Large intestine (tissue), 3 donors: ENCODE measurements around the gene EVL. TPM values are rescaled to one million over a fixed set of nuclear protein-coding genes. Genes with fewer than 3 reads are reported as not detected.
A peak's percentile ranks its signal among the peaks of the same experiment; 100 is the strongest.

Experiments
- DNase-seq, 2 donors: peaks; one replicate each; pipeline versions ENCODE4 v3.0.0 to v3.0.0-alpha.2; 2013
- H3K27ac ChIP-seq: one replicate; pipeline ENCODE4 v1.5.1; 2013; ENCODE audit warnings: low read length
- H3K27me3 ChIP-seq: 2 replicates; pipeline ENCODE4 v1.6.1; 2013; ENCODE audit warnings: low read length; ENCODE audit not compliant: control insufficient read depth, insufficient read depth
- H3K36me3 ChIP-seq: 2 replicates; pipeline ENCODE4 v1.6.1; 2013; ENCODE audit warnings: low read length; ENCODE audit not compliant: control insufficient read depth, insufficient read depth
- H3K4me1 ChIP-seq: one replicate; pipeline ENCODE4 v1.6.1; 2013; ENCODE audit warnings: low read length; ENCODE audit not compliant: control insufficient read depth, insufficient read depth
- H3K4me3 ChIP-seq: one replicate; pipeline ENCODE4 v1.5.1; 2013; ENCODE audit warnings: low read length
- H3K9me3 ChIP-seq: one replicate; pipeline ENCODE4 v1.6.1; 2013; ENCODE audit warnings: mild to moderate bottlenecking, low read depth, low read length, moderate library complexity; ENCODE audit not compliant: control insufficient read depth
- WGBS: methylation state at CpG from one replicate; pipeline ENCODE4 v1.1.5; 2013; ENCODE audit warnings: low lambda C conversion rate; ENCODE audit not compliant: insufficient coverage; 5-methylcytosine and 5-hydroxymethylcytosine counted together
- polyA plus RNA-seq: library from polyadenylated mRNA; unstranded; fragments of 120-200 nt; gene quantifications from one replicate; pipeline ENCODE4 v1.2.1, GENCODE V29; 2013

Gene EVL
- polyA plus RNA-seq, 1 donor: 119 TPM

GRCh38 chr14:100188392-100189030 is 123.3 kb downstream of the EVL start:
- Histone ChIP-seq H3K9me3 (no peaks in the 10 kb centered on the region), H3K4me1 (peaks cover 32% of the 10 kb centered on the region), H3K4me3 (no peak overlapping the region), H3K27ac (no peak overlapping the region), H3K27me3 (no peaks in the 10 kb centered on the region), H3K36me3 (no peaks in the 10 kb centered on the region)
- peak in 1 of 2 donors; percentile 63 for DNase-seq
- WGBS: no CpG with 5 or more reads among the region's 12 CpGs

- WGBS: 78% methylated on average over 1 of the region's 1 CpG
- H3K36me3 ChIP-seq: no peaks in the 10 kb centered on the region
- H3K27me3 ChIP-seq: no peaks in the 10 kb centered on the region
- peaks cover 34% of the 10 kb centered on the region for H3K4me1 ChIP-seq
- DNase-seq: no peak
- no peak overlapping the region for H3K27ac ChIP-seq
- H3K4me3 ChIP-seq: no peak overlapping the region
- H3K9me3 ChIP-seq: no peaks in the 10 kb centered on the region
These were observed 124.9 kb downstream of the EVL start for GRCh38 chr14:100190126-100190525.

GRCh38 chr14:100191584-100192249 is 126.5 kb downstream of the EVL start:
- H3K4me1 ChIP-seq: peaks cover 34% of the 10 kb centered on the region
- WGBS: 80% methylated on average over 1 of the region's 14 CpGs
- no peak for DNase-seq
- H3K27me3 ChIP-seq: no peaks in the 10 kb centered on the region
- no peak overlapping the region for H3K4me3 ChIP-seq
- H3K27ac ChIP-seq: no peak overlapping the region
- no peaks in the 10 kb centered on the region for H3K36me3 ChIP-seq
- no peaks in the 10 kb centered on the region for H3K9me3 ChIP-seq

- DNase-seq: no peak
These were observed 127.0 kb downstream of the EVL start for GRCh38 chr14:100192250-100192671.

GRCh38 chr14:100192672-100193416 is 127.6 kb downstream of the EVL start:
- H3K27me3 ChIP-seq: no peaks in the 10 kb centered on the region
- H3K9me3 ChIP-seq: no peaks in the 10 kb centered on the region
- peaks cover 27% of the 10 kb centered on the region for H3K4me1 ChIP-seq
- no CpG with 5 or more reads among the region's 62 CpGs for WGBS
- no peaks in the 10 kb centered on the region for H3K36me3 ChIP-seq
- DNase-seq: peak; percentile 99 to 100
- H3K4me3 ChIP-seq: peak overlapping the region; percentile 51
- peak overlapping the region; percentile 80 for H3K27ac ChIP-seq

More at GRCh38 chr14:100192250-100192671, 127.0 kb downstream of the EVL start:
- H3K9me3 ChIP-seq: no peaks in the 10 kb centered on the region
- no CpG with 5 or more reads among the region's 21 CpGs for whole genome bisulfite sequencing
- H3K36me3 ChIP-seq: no peaks in the 10 kb centered on the region
- H3K27me3 ChIP-seq: no peaks in the 10 kb centered on the region
- peak overlapping the region; percentile 80 for H3K27ac ChIP-seq
- H3K4me1 ChIP-seq: peaks cover 33% of the 10 kb centered on the region
- peak overlapping the region; percentile 51 for H3K4me3 ChIP-seq

Other genes with a start within 250 kb of the EVL start
- gene DEGS2, start 94.2 kb downstream of the EVL start, polyA plus RNA-seq: 21.6 TPM
- gene YY1, start 173.7 kb downstream of the EVL start, polyA plus RNA-seq: 74.3 TPM
- 37.5 TPM for gene SLC25A29, start 241.0 kb downstream of the EVL start, polyA plus RNA-seq